NCI-H526 treated with DMSO at 0.1 percent for 48 hours (cell line): ENCODE results near the gene CDC16.
A peak's percentile ranks its signal among the peaks of the same experiment; 100 is the strongest.
"Not testable (repeated sequence)": the region's sequence is repeated elsewhere in the genome, so short reads cannot be mapped to it uniquely, and the experiment has no call there.

ENCODE experiments used
- DNase-seq: peaks from one replicate; lab custom pipeline; 2025; lab: John Stamatoyannopoulos, UW

The CDC16 gene, protein sequence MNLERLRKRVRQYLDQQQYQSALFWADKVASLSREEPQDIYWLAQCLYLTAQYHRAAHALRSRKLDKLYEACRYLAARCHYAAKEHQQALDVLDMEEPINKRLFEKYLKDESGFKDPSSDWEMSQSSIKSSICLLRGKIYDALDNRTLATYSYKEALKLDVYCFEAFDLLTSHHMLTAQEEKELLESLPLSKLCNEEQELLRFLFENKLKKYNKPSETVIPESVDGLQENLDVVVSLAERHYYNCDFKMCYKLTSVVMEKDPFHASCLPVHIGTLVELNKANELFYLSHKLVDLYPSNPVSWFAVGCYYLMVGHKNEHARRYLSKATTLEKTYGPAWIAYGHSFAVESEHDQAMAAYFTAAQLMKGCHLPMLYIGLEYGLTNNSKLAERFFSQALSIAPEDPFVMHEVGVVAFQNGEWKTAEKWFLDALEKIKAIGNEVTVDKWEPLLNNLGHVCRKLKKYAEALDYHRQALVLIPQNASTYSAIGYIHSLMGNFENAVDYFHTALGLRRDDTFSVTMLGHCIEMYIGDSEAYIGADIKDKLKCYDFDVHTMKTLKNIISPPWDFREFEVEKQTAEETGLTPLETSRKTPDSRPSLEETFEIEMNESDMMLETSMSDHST

DNA sequence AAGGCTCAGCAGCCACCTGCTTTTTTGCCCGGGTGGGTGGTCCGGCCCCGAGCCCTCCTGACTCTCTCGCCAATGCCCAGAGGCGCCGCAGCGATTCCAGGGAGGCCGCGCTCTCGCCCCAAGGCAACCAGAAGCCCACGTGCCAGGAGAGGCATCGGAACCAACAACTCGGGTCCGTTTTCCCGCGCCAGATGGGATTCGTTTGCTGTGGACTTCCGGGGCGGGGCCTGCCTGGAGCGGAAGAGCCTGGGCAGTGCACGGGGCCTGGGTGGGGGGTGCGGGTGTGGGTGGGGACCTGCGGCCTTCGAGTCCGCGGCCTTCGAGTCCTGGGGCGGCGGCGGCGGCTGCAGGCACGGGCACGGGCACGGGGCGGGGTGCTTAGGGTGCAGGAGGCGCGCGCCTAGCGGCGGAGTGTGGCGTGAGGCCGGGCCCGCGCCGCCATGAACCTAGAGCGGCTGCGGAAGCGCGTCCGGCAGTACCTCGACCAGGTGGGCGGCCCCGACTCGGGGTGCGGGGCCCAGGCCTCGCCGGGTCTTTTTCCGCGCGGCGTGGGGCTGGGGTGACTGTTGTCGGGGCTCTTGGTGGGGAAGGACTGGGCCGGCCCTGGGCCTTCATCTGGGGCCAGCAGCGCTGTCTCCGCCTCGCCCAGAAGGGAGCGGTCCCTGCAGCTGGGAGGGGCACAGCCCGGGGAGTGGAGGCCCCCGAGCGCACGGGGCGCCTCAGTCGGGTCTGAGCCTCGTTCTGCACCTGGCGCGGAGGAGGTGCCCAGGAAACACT is at the start of gene CDC16:
CDC16 (plus strand) TSS at position 253 of the 777 bp plus-strand sequence; CDS start at position 441, 188 bp downstream.
- peak; percentile 91 for DNase-seq

DNA sequence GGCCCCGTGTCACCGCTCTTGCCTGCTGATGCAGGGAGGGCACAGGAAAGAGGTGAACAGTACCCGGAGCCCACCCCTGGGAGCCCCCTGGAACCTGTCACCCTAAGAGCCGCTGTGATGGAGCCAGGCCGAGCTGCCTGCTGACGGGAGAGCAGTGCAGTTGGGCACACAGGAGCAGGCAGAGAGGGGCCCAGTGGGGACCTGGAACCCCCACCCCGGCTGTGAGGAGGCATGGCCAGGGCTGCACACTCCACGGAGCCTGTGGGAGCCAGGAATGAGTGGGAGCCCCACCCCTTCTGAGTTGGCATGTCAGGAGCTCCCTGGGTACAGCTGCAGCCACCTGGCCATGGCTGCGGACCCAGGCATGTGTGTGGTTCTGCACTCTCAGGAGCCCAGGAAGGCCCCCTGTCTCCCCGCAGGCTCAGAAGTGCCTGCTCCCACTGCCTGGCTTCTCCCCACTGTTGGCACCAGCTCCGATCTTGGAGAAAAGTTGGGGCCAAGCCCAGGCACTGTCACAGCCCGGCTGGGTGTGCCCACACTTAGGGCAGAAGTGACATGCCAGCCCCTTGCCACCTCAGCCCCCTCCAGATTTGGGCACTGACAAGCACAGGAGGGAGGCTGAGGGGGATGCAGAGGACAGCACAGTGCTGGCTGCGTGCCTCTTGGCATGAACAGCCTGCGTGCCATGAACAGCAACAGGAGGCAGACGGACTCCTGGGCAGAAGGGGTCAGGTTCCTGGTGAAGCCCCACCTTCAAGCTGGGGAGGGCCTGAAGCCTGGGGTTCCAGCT is 49.3 kb upstream of the CDC16 start:
- DNase-seq = no peak

DNA sequence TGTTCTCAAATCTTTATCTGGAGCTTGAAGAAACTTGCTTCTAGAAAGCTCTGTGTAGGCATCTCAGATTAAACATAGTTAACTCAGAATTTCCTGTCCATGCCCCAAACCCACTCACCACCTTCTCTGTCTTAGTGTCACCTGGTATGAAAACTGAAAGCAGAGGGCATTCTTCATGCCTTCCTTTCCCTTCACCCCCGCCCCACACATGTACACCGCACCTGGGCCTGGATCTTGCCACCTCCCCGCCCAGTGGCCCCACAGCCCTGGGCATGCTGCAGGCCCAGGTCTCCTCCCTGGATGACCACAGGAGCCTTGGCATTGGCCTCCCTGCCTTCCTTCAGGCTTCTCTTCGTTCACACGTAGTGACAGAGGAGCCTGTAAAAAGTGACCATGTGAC is 39.8 kb upstream of the CDC16 start:
- DNase-seq = no peak

DNA sequence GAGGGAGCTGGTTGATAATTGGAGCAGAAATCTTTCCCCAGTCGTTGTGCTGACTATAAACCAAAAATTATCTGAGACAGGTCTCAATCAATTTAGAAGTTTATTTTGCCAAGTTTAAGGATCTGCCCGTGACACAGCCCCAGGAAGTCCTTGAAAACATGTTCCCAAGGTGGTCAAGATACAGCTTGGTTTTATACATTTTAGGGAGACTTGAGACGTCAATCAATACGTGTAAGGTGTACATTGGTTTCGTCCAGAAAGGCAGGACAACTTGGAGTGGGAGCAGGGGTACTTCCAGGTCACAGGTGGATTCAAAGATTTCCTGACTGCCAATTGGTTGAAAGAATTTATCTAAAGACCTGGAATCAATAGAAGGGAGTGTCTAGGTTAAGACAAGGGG is 38.1 kb upstream of the CDC16 start:
- DNase-seq = no peak

DNA sequence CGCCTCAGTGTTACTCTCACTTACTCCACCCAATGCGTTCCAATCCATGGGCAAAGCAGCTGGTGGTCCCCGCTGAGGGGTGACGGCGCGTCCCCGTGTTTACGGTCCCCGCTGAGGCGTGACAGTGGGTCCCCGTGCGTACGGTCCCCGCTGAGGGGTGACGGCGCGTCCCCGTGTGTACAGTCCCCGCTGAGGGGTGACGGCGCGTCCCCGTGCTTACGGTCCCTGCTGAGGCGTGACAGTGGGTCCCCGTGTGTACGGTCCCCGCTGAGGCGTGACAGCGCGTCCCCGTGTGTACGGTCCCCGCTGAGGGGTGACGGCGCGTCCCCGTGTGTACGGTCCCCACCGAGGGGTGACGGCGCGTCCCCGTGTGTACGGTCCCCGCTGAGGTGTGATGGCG is 36.1 kb upstream of the CDC16 start:
- DNase-seq = no peak

DNA sequence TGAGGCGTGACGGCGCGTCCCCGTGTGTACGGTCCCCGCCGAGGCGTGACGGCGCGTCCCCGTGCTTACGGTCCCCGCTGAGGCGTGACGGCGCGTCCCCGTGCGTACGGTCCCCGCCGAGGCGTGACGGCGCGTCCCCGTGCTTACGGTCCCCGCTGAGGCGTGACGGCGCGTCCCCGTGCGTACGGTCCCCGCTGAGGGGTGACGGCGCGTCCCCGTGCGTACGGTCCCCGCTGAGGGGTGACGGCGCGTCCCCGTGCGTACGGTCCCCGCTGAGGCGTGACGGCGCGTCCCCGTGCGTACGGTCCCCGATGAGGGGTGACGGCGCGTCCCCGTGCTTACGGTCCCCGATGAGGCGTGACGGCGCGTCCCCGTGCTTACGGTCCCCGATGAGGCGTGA is 35.2 kb upstream of the CDC16 start:
- DNase-seq = not testable (repeated sequence)

DNA sequence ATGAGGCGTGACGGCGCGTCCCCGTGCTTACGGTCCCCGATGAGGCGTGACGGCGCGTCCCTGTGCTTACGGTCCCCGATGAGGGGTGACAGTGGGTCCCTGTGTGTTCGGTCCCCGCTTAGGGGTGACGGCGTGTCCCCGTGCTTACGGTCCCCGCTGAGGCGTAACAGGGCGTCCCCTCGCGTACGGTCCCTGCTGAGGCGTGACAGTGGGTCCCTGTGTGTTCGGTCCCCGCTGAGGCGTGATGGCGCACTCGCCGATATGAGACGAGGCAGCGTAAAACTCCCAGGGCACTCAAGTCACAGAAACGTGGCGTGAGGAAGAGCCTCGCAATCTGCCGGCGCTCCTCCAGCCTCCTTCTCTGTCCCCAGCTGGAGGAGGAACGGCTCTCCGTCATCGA is 34.7 kb upstream of the CDC16 start:
- no peak for DNase-seq

DNA sequence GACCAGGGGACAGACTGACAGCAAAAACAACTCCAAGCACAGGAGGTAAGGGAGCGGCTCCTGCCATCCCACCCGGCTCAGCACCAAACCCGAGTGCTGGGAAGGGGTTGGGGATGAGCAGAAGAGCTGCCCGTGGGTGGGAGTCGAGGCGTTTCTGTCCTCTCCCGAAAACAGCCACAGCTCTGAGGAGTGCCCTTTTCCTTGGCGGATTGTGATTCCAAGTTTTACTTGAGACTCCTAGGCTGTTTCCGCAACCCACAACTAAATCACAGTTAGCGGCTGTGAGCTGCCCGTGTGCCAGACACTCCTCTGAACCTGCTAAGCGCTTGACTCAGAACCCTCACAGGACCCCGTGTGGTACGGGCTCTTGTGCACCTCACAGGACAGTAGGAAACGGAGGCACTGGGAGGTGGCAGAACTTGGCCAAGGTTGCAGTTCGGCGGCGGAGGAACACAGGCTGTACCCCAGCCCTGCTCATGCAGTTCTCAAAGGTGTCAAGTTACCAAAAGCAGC is 34.2 kb upstream of the CDC16 start:
- DNase-seq = no peak

DNA sequence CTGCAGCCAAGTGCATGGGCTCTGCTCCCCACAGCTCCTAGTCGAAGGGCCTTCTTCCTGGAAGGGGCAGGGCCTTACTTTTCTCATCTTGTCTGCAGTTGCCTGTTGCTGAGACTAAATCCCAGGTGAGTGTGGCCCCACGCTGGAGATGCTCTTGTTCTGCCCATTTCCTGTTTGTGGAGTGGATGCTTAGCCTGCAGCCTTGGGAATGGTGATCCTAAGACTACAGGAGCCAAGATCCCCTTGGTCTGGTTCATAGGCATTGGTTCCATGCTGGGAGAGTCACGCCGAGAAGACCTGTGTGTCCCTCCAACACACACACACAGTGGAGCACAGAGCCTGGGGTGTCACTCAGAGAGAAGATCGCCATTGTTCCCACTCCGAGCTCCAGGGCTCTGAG is 32.1 kb upstream of the CDC16 start:
- DNase-seq = no peak

DNA sequence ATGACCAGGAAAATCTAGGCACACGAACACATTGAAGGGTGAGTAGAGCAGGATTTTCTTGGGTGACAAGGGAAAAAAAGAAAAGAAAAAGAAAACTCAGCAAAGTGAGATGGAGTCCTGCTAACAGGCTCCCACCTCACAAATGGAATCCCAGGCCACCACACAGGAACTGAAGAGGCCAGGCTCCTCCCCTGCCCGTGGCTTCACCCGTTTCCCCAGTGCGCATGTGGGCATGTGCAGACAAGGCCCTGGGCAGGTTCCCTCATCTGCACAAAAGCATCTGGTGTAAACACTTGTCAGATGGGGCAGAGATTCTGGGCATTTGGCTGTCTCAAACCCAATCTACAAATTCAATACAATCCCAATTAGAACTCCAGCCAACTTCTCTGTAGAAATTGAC is 31.2 kb upstream of the CDC16 start:
- no peak for DNase-seq

DNA sequence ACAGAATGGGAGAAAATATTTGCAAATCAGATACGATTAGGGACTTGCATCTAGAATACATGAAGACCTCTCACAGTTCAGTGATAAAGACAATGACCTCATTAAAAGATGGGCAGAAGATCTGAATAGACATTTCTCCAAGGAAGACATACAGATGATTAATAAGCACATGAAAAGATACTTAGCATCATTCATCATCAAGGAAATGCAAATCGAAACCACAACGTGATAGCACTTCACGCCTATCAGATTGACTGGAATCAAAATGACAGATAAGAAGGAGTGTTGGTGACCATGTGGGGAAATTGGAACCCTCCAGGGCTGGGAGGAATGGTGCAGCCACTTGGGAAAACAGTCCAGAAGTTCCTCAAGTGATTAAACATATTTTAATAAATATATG is 29.8 kb upstream of the CDC16 start:
- DNase-seq = no peak

DNA sequence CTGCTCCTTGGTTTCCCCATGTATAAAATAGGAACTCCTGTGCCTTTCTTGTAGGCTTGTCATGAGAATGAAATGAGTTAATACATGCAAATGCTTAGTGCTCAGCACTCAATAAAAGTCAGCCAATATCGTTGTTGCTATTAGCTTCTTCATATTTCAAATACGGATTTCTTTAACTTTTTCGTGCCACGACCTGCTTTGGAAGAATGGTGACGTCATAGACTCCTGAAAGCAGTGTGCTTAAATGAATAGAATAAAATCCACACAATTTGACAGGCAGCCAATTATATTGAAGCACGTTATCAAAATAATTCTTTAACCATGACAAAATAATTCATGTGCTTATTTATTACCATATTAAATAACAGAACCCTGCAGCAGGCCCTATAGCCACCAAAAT is 26.6 kb upstream of the CDC16 start:
- no peak for DNase-seq

DNA sequence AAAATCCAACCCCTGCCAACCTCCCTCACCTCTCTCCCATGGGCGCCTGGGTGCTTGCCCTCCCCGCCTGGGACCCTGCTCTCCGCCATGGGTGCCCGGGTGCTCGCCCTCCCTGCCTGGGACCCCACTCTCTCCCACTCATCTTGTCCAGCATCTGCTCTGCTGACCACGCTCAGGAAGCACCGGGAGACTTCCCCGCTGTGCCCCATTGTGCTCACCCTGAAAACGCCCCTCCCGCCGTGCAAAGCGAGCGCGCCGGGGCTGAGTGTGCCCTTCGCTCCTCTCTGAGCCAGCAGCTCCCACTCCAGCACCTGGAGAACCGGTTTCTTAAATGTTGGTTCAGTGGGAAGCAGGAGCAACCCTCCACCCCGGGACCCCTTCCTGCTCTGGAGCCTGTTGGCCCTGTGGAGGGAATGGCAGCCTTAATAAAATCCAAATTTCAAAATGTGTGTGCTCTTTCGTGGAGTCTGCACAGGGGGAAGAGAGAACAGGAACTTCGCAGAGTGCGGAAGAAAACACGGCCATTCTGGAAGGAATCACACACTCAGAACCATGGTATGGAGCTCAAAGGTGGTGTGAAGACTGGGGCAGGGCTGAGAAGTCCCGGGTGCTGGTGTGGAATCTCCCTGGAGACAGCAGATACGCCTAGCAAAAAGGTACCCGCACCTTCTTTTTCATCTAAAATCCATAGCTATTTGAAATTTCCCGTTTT is 23.1 kb upstream of the CDC16 start:
- DNase-seq = no peak

DNA sequence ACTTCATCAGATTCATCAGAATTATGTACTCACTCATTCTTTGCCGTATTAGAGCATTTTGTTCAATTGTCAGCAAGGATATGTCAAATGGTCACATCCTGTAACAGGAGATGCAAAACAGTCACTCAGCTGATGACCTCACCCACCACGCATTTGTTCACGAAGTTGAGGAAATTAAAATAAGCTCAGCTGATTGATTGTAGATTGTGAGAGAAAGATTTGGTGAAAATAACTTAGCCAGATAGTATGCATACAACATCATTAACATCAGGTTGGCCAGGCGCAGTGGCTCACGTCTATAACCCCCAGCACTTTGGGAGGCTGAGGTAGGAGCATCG is 22.6 kb upstream of the CDC16 start:
- DNase-seq = no peak

DNA sequence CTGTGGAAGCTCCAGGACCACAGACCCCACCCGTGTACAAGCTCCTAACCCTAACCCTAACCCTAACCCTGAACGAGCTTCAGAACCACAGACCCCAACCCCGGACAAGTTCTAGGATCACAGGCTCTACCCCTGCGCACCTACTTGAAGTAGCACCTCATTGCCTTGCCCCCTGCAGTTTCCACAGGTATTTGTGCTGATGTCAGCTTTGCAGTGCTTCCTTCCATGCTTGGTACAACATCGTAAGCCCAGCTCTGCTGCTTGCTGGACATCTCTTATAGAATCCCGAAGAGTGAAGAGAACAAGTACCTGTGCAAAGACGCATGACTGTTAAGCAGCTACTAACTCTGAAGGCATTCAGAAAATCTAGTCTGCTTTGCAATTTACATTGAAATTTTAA is 20.7 kb upstream of the CDC16 start:
- no peak for DNase-seq

DNA sequence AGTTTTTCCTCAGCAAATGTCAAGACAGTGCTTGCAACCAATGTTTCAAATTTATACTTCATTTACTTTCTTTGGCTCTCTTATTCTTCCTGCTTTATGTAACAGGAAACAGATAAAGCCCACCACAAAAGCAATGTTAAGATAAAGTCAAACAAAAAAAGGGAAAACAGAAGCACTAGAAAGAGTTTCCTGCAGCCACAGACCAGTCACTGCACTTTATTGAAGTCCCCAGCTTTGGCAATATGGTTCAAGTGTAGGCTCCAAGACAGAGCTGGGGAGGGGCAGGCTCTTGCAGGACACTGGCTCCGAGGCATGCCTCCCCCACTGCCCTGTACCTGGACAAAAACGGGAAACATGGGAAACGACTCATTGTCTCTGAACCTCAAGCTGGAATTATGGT is 15.3 kb upstream of the CDC16 start:
- no peak for DNase-seq

DNA sequence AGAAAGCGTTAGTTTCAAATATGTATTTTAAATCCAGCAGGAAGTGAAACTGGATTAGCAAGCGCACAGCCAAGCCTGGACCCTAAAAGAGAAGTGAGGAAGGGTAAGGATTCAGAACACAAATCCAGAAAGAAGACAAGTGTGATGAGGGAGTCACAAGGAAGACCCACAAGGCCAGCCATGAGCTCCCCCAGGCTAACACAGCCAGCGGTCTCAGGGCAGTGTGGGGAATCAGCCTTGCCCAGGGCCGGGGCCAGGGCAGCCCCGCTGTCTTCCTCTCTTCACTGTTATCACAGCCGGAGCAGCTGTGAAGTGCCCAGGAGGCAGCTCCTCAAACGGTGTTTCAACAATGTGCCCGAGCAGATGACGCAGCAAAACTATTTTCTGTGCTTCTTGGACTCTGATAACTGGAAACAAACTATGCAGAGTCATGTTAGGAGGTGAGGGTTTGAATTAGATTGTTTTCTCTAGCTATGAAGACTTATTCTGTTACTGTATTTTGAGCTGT is 12.2 kb upstream of the CDC16 start:
- no peak for DNase-seq

DNA sequence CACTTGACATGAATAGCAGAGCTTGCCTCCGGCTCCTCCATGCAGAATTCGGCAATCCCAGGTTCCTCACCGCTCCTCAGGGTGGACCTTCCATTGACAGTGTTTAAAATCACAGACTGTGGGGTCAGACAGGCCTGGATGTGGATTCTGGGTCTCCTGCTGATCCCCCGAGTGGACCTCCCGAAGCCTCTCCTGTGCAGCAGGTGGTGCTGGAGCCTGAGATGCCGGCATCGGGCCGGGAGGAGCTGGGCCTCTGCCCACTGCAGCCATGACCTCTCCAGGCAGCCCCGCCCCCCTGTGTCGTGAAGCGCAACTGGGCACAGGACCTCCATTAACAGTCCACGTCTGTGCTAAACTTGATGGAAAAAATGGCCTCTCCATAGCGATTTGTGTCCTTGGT is 10.5 kb upstream of the CDC16 start:
- DNase-seq = no peak

DNA sequence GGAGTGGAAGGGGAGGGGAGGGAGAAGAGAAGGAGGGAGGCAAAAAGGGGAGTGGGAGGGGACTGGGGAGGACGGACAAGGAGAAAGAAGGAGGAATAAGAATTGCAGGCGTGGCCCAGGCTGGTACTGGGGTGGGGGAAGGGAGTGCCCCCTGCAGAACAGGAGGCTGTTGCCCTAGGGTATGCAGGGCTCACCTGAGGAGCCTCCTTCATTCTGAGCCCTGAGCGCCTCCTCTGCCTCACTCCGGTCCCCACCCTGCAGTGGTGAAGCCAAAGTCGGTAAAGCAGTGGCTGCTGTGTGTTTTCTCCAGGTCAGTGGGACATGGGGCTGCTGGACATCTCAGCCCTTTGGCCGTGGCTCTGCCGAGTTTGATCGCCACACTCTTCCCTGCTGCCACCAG is 9.1 kb upstream of the CDC16 start:
- no peak for DNase-seq

DNA sequence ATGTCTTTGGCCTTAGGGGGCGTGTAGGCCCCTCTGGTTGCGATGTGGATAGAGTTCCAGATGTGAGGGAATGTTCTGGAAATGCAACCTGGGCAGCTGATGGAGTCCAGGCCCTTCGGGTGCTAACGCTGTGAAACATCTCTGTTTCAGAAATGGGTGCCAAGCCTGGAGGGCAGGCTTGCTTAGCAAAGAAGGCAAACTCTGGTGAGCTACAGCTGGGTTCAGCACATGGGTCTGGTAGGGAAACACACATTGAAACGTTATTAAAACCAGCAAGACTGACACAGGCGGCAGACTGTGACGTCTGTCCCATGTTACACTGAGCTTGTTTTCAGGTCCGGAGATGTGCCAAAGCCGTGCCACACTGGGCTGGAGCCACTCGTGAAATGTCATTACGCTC is 8.6 kb upstream of the CDC16 start:
- DNase-seq = no peak

DNA sequence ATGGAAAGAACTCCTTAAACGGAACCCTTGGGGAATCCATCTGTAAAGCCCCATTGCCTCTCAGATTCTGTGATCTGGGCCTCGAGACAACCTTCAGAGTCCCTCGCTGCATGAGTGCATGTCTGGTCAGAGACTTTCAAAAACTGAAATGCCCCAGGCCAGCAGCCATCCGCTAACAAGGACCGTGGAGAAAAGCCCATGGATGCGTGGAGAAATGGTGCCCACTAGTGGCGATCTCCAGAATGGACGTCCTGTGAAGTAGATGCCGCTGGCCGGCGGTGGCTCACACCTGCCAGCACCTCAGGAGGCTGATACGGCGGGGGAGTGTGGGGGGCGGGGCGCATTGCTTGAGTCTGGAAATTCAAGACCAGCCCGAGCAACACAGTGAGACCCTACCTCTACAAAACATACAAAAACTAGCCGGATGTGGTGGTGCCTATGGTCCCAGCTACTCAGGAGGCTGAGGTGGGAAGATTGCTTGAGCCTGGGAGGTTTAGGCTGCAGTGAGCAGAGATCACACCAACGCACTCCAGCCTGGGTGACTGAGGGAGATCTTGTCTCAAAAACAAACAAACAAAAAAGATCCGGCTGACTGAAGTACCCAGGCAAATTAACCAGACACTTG is 7.9 kb upstream of the CDC16 start:
- DNase-seq = peak; percentile 79
